Measurements from ENCODE around the gene ATP5F1E.

Gene ATP5F1E

DNA sequence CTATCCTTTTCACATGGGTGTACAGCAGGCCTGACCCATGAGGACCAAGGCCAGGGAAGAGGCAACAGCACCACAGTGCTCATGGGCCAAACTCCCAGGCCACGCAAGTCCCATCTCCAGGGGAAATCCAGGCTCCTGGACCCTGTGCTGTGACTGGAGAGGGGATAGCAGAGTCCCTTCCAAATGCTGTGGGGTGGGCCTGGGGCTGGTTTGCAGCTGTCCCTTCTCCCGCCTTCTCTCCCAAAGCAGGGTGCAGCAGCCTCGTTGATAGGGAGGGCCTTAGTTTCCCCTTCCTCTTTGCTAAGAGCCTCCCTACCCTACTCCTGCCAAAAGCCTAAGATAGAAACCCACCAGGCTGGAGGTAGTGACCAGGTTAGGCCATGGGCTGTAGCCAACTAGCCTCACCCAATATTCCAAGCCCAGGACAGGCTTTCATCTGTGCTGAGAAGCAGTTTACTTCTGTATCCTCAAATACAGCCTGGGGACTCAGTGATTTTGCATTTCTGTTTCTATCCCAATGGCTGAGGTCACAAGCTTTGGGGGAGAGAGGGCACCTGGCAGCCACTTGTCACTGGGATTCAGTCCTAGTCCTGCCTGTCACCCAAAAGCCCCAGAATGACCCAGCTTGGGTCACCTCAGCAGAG lies 26.5 kb downstream of the ATP5F1E start:
- no peak for DNase-seq (ENCODE audit: low spot score)

GRCh38 chr20:59004763-59005522 lies 27.2 kb downstream of the ATP5F1E start:
- peak; percentile 47 for DNase-seq (ENCODE audit: low spot score)

DNA sequence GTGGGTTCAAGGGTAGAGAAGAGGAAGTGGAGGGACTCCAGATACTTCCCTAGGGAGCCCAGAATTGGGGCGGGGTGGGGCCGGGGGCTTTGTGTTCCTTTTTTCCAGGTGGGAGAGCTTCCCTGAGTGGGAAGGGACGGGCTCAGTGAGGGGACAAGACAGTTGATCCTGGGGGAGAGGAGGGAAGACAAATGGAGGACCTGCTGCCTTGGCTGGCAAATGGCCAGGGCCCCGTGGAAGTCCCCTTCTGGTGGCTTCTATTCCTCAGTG lies 27.7 kb downstream of the ATP5F1E start:
- no peak for DNase-seq (ENCODE audit: low spot score)

DNA sequence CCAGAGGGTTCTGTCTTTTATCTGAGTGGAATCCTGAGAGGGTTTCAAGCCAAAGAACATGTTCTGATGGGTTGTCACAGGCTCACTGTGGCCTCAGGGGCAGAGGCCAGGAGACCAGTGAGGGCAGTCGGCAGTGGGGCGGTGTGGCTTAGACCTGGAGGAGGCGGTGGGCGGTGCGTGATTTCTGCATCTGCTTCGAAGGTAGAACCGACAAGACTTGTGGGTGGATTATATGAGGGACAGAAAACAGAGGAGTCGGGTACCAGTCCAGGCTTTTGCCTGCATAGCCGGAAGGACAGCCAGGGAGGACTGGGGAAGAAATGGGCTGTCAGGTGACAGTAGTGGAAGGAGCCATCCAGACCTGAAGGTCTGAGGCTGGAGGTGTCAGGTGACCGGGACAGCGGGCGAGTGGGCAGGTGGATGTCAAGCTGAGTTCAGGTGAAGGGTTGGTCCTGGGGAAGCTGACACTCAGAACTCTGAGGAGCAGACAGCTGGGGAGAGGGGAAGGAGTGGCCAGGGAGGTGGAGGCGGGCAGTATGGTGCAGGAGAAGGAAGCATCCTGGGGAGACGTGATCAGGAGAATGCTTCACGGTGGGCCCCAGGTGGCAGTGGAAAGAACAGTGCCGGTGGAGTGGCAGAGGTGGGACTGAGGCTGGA lies 28.2 kb downstream of the ATP5F1E start:
- DNase-seq (ENCODE audit: low spot score): no peak

DNA sequence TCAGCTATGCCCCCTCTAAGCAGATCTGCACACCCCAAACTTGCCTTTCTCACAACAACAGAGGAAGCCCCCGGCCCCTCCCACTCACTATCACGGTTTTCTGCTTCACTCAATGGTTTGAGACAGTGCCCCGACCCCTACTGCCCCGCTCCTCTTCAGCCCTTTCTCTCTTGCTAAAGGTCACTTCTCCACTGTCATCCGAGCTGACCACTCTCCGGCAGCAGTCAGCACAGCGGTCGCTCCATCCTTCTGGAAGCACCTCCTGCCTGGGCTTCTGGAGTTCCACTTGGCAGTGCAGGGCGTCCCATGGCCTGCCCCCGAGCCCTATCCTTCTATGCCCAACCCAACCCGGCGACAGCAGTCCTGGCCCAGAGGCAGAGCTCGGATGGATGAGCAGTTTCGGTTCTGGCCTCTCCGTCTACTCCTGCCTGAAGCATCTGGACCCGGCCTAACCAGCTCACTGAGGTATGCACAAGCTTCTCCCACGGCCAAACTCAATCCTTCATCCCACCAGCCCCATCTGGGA lies 29.2 kb downstream of the ATP5F1E start:
- DNase-seq (ENCODE audit: low spot score): no peak

- DNase-seq (ENCODE audit: low spot score): no peak
Observed at GRCh38 chr20:59002388-59002787, 29.7 kb downstream of the ATP5F1E start.

DNA sequence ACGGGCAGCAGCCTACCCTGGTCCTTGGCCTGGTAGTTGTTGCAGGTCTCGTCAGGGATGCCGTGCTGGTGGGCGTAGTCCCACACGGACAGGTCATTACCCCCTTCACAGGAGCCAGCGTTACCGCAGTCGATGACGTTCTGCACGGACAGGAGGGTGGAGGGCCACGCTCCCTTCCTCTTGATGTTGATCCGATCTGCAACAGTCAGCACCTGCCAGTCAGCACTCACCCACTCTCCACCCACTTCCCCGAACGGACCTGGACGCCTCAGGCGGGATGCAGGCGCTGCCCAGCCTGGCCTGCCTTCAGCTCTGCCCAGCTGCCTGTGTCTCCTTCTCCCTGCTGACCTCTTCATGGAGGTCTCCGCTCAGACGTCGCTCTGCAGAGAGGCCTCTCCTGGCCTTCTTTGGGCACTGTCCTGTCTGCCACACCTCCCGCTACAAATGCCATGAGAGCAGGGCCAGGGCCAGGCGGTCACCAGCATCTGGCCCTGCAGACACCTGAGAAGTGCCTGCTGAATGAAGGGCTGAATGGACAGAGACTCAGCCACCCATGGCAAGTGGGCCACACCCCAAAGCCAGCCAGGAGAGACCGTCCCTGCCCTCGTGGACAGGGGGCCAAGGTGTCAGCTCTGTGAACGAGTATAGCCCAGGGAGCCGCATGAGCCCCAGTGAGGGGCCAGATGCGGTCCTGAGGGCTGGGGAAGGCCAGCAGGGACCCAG lies 30.5 kb downstream of the ATP5F1E start:
- DNase-seq (ENCODE audit: low spot score): no peak

GRCh38 chr20:59001068-59001448 lies 31.1 kb downstream of the ATP5F1E start:
- DNase-seq (ENCODE audit: low spot score): no peak

GRCh38 chr20:59000326-59000725 lies 31.8 kb downstream of the ATP5F1E start:
- DNase-seq (ENCODE audit: low spot score): no peak

DNA sequence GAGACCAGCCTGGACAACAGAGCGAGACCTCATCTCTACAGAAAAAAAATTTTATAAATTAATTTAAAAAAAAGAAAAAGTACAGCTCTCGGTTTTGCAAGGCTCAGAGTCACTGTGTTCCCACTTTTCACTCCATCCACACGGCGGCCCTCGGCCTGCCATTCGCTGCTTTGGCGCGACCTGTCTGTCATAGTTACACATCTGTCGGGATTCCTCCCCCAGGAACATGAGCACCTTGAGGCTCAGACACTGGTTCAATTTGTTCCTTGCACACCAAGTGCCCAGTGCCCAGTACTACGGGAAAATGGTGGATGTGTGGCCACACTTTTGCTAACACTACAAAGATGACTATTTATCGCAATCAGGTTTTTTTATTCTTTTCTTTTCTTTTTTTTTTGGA lies 33.5 kb downstream of the ATP5F1E start:
- no peak for DNase-seq (ENCODE audit: low spot score)

GRCh38 chr20:58997141-58997770 lies 34.9 kb downstream of the ATP5F1E start:
- no peak for DNase-seq (ENCODE audit: low spot score)

GRCh38 chr20:58996226-58996611 lies 35.9 kb downstream of the ATP5F1E start:
- no peak for DNase-seq (ENCODE audit: low spot score)

DNA sequence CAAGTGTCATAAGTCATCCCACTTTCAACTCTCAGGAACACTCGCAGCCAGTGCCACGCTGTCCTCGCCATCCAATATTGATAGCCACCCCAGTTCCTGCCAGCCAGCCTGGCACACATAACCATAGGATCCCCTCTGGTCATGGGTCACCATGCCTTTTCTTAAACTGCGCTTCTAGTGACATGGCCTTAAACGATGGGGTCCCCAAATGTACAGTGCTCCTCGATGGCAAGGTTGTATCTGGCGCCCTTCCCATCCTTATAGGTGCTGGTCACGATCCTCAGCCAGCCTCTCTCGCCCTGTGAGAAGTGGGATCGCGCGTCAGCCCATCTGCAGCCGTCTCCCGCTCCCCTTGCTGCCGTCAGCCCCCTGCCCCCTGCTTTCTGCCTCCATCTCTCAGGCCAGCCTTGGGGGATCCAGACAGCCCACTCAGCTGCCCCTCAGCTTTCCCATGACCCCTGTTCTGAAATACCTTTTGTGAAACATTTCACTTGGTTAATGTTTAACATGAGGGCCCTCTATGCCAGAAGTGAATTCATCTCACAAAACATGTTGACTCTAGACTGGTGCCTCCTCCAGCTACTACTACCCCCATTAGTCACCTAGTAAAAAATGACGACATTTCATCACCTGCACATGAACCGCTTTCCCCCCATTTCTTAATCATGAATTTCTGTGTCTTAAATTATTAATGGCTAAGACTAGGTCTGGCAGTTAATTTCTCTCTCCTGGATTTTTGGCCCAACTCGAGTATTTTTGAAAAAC lies 36.5 kb downstream of the ATP5F1E start:
- peak; percentile 85 for DNase-seq (ENCODE audit: low spot score)

DNA sequence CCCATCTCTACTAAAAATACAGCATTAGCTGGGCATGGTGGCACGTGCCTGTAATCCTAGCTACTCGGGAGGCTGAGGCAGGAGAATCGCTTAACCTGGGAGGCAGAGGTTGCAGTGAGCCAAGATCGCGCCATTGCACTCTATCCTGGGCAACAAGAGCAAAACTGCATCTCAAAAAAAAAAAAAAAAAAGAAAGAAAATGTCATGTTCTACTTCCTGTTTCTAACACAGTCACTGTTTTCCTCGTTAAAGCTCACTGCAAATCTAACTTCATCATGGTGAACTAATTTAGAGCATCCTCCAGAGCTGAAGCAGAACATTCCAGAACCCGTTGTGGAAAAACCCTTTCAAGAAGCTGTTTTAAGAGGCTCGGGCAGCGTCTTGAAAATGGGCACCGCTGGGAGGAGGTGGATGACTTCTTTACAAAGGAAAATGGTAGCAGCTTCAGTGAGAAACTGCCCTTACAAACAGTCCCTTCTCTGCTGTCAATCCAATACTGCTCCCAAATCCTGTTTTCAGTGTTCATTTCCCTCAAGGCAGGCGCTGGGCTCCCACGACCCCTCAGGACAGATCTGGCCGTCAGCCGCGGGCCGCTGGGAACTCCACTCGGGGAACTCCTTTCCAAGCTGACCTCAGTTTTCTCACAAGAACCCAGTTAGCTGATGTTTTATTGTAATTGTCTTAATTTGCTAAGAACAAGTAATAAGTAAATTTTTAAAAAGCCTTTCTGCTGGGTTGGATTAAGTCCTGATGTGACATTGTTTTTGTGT lies 37.6 kb downstream of the ATP5F1E start:
- DNase-seq (ENCODE audit: low spot score): no peak

- no peak for DNase-seq (ENCODE audit: low spot score)
Observed at GRCh38 chr20:58993332-58994248, 38.5 kb downstream of the ATP5F1E start.

DNA sequence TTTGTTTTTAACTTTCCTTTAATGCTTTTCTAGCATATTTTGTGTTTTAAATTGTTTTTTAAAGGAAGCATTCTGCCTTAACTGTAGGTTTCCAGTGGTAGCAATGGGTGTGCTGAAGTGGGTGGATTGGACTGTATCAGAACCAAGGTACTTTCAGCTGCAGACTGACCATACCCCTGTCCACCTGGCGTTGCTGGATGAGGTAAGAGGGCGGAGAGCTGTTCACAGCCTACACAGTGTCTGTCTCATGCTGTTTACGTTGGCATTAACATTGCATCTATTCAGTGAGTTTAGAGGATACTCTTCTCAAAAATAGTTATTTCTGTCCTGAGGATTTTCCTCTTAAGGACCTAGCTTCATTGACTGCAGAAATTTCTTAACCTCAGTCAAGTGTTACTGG lies 39.2 kb downstream of the ATP5F1E start:
- no peak for DNase-seq (ENCODE audit: low spot score)

DNA sequence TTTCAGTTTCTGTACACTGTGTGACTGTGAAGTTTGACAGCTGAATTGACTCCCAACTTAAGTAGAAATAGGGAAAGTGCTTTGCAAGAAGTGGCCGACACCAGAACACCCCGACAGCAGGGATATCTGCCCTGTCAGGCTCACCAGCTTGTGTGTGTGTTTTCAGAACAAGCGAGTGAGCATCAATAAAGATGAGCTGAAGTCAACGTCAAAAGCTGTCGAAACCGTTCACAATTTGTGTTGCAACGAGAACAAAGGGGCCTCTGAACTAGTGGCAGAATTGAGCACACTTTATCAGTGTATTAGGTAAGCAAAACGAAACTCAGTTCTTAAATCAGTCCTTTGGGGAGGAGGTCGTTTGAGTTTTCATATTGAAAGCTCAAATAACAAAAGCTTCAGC lies 40.4 kb downstream of the ATP5F1E start:
- no peak for DNase-seq (ENCODE audit: low spot score)

GRCh38 chr20:58990651-58991445 lies 41.3 kb downstream of the ATP5F1E start:
- no peak for DNase-seq (ENCODE audit: low spot score)

DNA sequence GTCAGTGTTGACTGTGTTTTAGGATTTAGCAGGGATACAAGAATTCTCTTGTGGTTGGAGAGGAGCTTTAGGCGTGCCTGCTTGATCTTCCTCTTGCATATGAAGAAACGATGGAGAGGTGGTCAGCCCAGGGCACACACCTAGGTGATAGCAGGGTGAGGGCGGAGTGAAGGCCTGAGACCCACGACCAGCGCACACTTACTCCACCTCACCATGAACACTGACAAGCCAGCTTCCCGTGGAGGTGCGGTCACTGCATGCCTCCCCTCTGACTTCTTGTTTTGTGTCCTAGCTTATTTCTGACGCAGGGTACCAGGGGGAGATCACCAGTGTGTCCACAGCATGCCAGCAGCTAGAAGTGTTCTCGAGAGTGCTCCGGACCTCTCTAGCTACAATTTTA lies 42.9 kb downstream of the ATP5F1E start:
- no peak for DNase-seq (ENCODE audit: low spot score)

Measured in kidney tubule cell (primary cell).